Mucosa of rectum (tissue), 2 donors: Measurements from ENCODE around the gene OTUD4.
"Not testable (repeated sequence)": the region's sequence is repeated elsewhere in the genome, so short reads cannot be mapped to it uniquely, and the experiment has no call there.

Source experiments
- H3K27ac ChIP-seq, 2 donors: one replicate each; pipeline ENCODE4 v1.7.0; 2013; ENCODE audit warnings: inconsistent platforms in 2 of 2, low read depth in 2 of 2, low read length in 2 of 2
- H3K27me3 ChIP-seq, 2 donors: one replicate each; pipeline ENCODE4 v1.7.0; 2013; ENCODE audit warnings: low read length in 2 of 2; ENCODE audit not compliant: control insufficient read depth in 2 of 2, insufficient read depth in 2 of 2
- H3K36me3 ChIP-seq, 2 donors: one replicate each; pipeline ENCODE4 v1.7.0; 2013; ENCODE audit warnings: low read length in 2 of 2; ENCODE audit not compliant: control insufficient read depth in 2 of 2, insufficient read depth in 2 of 2
- H3K4me1 ChIP-seq, 2 donors: one replicate each; pipeline ENCODE4 v1.7.0; 2013; ENCODE audit warnings: low read length in 2 of 2, mild to moderate bottlenecking in 1 of 2; ENCODE audit not compliant: control insufficient read depth in 2 of 2, insufficient read depth in 2 of 2
- H3K4me3 ChIP-seq, 2 donors: one replicate each; pipeline ENCODE4 v1.7.0; 2013; ENCODE audit warnings: low read length in 2 of 2
- H3K9ac ChIP-seq, 2 donors: one replicate each; pipeline ENCODE4 v1.7.0; 2013; ENCODE audit warnings: low read length in 2 of 2, low read depth in 1 of 2, mild to moderate bottlenecking in 1 of 2
- H3K9me3 ChIP-seq, 2 donors: one replicate each; pipeline ENCODE4 v1.7.0; 2013; ENCODE audit warnings: low read length in 2 of 2; ENCODE audit not compliant: control insufficient read depth in 2 of 2
- donor health status: healthy.
- donor health status: Normal muscosa, but diverticular disease.

Gene OTUD4

GRCh38 chr4:145168581-145169187 is 11.7 kb downstream of the OTUD4 start:
- no peak overlapping the region for H3K27ac ChIP-seq
- no peak overlapping the region for H3K9ac ChIP-seq
- H3K9me3 ChIP-seq: no peaks in the 10 kb centered on the region
- H3K36me3 ChIP-seq: peaks cover 18 to 31% of the 10 kb centered on the region in 2 donors
- H3K27me3 ChIP-seq: no peaks in the 10 kb centered on the region
- no peak overlapping the region for H3K4me3 ChIP-seq
- H3K4me1 ChIP-seq: no peaks in the 10 kb centered on the region

GRCh38 chr4:145167887-145168286 is 12.5 kb downstream of the OTUD4 start:
- H3K36me3 ChIP-seq: peaks cover 20 to 35% of the 10 kb centered on the region in 2 donors
- no peak overlapping the region for H3K27ac ChIP-seq

GRCh38 chr4:145161549-145161948 is 18.8 kb downstream of the OTUD4 start:
- Histone ChIP-seq H3K4me3 (no peak overlapping the region), H3K9ac (no peak overlapping the region), H3K4me1 (no peaks in the 10 kb centered on the region), H3K36me3 (peaks cover 36 to 39% of the 10 kb centered on the region in 2 donors), H3K27me3 (no peaks in the 10 kb centered on the region), H3K27ac (no peak overlapping the region), H3K9me3 (no peaks in the 10 kb centered on the region)

More at GRCh38 chr4:145167887-145168286, 12.5 kb downstream of the OTUD4 start:
- H3K27me3 ChIP-seq: no peaks in the 10 kb centered on the region
- H3K4me1 ChIP-seq: no peaks in the 10 kb centered on the region
- no peak overlapping the region for H3K9ac ChIP-seq
- no peak overlapping the region for H3K4me3 ChIP-seq
- H3K9me3 ChIP-seq: no peaks in the 10 kb centered on the region

GRCh38 chr4:145156986-145157385 is 23.4 kb downstream of the OTUD4 start:
- Histone ChIP-seq H3K9ac (no peak overlapping the region), H3K36me3 (peaks cover 34 to 52% of the 10 kb centered on the region in 2 donors), H3K4me3 (no peak overlapping the region), H3K4me1 (peaks cover 0 to 7% of the 10 kb centered on the region in 2 donors), H3K27ac (no peak overlapping the region), H3K9me3 (no peaks in the 10 kb centered on the region), H3K27me3 (no peaks in the 10 kb centered on the region)

GRCh38 chr4:145155268-145155870 is 25.0 kb downstream of the OTUD4 start:
- peaks cover 0 to 7% of the 10 kb centered on the region in 2 donors for H3K4me1 ChIP-seq
- peaks cover 35 to 51% of the 10 kb centered on the region in 2 donors for H3K36me3 ChIP-seq
- no peaks in the 10 kb centered on the region for H3K9me3 ChIP-seq
- no peak overlapping the region for H3K4me3 ChIP-seq
- H3K27me3 ChIP-seq: no peaks in the 10 kb centered on the region
- H3K9ac ChIP-seq: no peak overlapping the region
- H3K27ac ChIP-seq: no peak overlapping the region

GRCh38 chr4:145154573-145154972 is 25.8 kb downstream of the OTUD4 start:
- Histone ChIP-seq H3K4me1 (peaks cover 0 to 7% of the 10 kb centered on the region in 2 donors), H3K9me3 (no peaks in the 10 kb centered on the region), H3K27ac (no peak overlapping the region), H3K9ac (no peak overlapping the region), H3K27me3 (no peaks in the 10 kb centered on the region), H3K4me3 (no peak overlapping the region), H3K36me3 (peaks cover 38 to 54% of the 10 kb centered on the region in 2 donors)

GRCh38 chr4:145153904-145154298 is 26.5 kb downstream of the OTUD4 start:
- H3K27ac ChIP-seq: no peak overlapping the region
- no peaks in the 10 kb centered on the region for H3K9me3 ChIP-seq
- H3K36me3 ChIP-seq: peaks cover 42 to 56% of the 10 kb centered on the region in 2 donors
- no peak overlapping the region for H3K4me3 ChIP-seq
- H3K4me1 ChIP-seq: peaks cover 0 to 7% of the 10 kb centered on the region in 2 donors
- no peaks in the 10 kb centered on the region for H3K27me3 ChIP-seq
- no peak overlapping the region for H3K9ac ChIP-seq

- Histone ChIP-seq H3K27ac (no peak overlapping the region), H3K36me3 (peaks cover 43 to 58% of the 10 kb centered on the region in 2 donors), H3K27me3 (no peaks in the 10 kb centered on the region), H3K9ac (no peak overlapping the region), H3K9me3 (no peaks in the 10 kb centered on the region), H3K4me3 (no peak overlapping the region), H3K4me1 (peaks cover 0 to 7% of the 10 kb centered on the region in 2 donors)
These were observed 27.0 kb downstream of the OTUD4 start for GRCh38 chr4:145153181-145153903.

- no peak overlapping the region for H3K4me3 ChIP-seq
- no peaks in the 10 kb centered on the region for H3K27me3 ChIP-seq
- no peak overlapping the region for H3K9ac ChIP-seq
- H3K9me3 ChIP-seq: no peaks in the 10 kb centered on the region
- H3K27ac ChIP-seq: no peak overlapping the region
- peaks cover 63 to 70% of the 10 kb centered on the region in 2 donors for H3K36me3 ChIP-seq
- H3K4me1 ChIP-seq: peaks cover 0 to 4% of the 10 kb centered on the region in 2 donors
These were observed 31.4 kb downstream of the OTUD4 start for GRCh38 chr4:145148980-145149379.

- H3K27ac ChIP-seq, H3K9ac ChIP-seq: not testable (repeated sequence)
- peaks cover 36 to 38% of the 10 kb centered on the region in 2 donors for H3K36me3 ChIP-seq
These were observed 44.2 kb downstream of the OTUD4 start for GRCh38 chr4:145136219-145136618.

More at GRCh38 chr4:145136219-145136618, 44.2 kb downstream of the OTUD4 start:
- not testable (repeated sequence) for H3K27me3 ChIP-seq, H3K4me1 ChIP-seq, H3K4me3 ChIP-seq, H3K9me3 ChIP-seq
